Lower lobe of right lung (tissue), 2 donors: ENCODE data around the gene ZMIZ1. TPM values are rescaled to one million over a fixed set of nuclear protein-coding genes. Genes with fewer than 3 reads are reported as not detected.

Experiments
- ATAC-seq, 2 donors: fragments of 200-7000 bp; cut with Tn5 transposase; one replicate each; pipeline ENCODE4 v1.9.1; 2020 to 2022; ENCODE audit warnings: mild to moderate bottlenecking in 2 of 2, moderate library complexity in 2 of 2
- DNase-seq: peaks from one replicate; pipeline ENCODE4 v3.0.0-alpha.2; 2020
- H3K27ac ChIP-seq: fragments of 200-600 bp; one replicate; pipeline ENCODE4 v1.8.0; 2022
- H3K27me3 ChIP-seq: fragments of 200-600 bp; one replicate; pipeline ENCODE4 v1.8.0; 2022; ENCODE audit warnings: low read depth
- H3K36me3 ChIP-seq: fragments of 200-600 bp; one replicate; pipeline ENCODE4 v1.8.0; 2022; ENCODE audit warnings: mild to moderate bottlenecking
- H3K4me1 ChIP-seq: fragments of 200-600 bp; one replicate; pipeline ENCODE4 v1.8.0; 2022
- H3K4me3 ChIP-seq: fragments of 200-600 bp; one replicate; pipeline ENCODE4 v1.8.0; 2022; ENCODE audit warnings: mild to moderate bottlenecking
- H3K9me3 ChIP-seq: fragments of 200-600 bp; one replicate; pipeline ENCODE4 v1.8.0; 2022
- CTCF ChIP-seq: fragments of 200-600 bp; IDR thresholded peaks from one replicate; pipeline ENCODE4 v1.8.0; 2022; ENCODE audit warnings: antibody characterized with exemption, mild to moderate bottlenecking
- intact Hi-C: fragments of 100-400 bp; cut with DNase I; formaldehyde crosslinking; loops from one replicate; pipeline ENCODE4 v1.11.0; 2022
- total RNA-seq: library from RNA; stranded (reverse); fragmentation: NEBNext Ultra II Directional; extraction: Animal tissue kit (Norgen Biotek cat#: 25700); gene quantifications from one replicate; pipeline ENCODE4 v1.2.1, GENCODE V29; 2021
- donor health status: DM: no; HTN: yes; CAD: no; lungs with severe emphysema.

The ZMIZ1 gene
- total RNA-seq, 1 donor from 2014 or later, result 102 TPM

GRCh38 chr10:79354141-79354540 lies 285.4 kb downstream of the ZMIZ1 start:
- Histone ChIP-seq H3K36me3 (peaks cover 63% of the 10 kb centered on the region), H3K4me1 (peaks cover 11% of the 10 kb centered on the region), H3K4me3 (no peak overlapping the region), H3K9me3 (no peaks in the 10 kb centered on the region), H3K27ac (no peak overlapping the region), H3K27me3 (no peaks in the 10 kb centered on the region)
- intact Hi-C loops, result no loop called here
- no peak for ATAC-seq
- DNase-seq, result no peak
- TF ChIP-seq CTCF, result no peak

- Histone ChIP-seq H3K36me3 (peaks cover 58% of the 10 kb centered on the region), H3K27ac (no peak overlapping the region), H3K4me3 (no peak overlapping the region), H3K9me3 (no peaks in the 10 kb centered on the region), H3K27me3 (no peaks in the 10 kb centered on the region), H3K4me1 (peaks cover 6% of the 10 kb centered on the region)
- ATAC-seq (no peak), DNase-seq (no peak)
- TF ChIP-seq CTCF, result no peak
- intact Hi-C loops, result no loop called here
Measured at GRCh38 chr10:79354615-79355014, 285.8 kb downstream of the ZMIZ1 start.

GRCh38 chr10:79355420-79356017 lies 286.8 kb downstream of the ZMIZ1 start:
- no peaks in the 10 kb centered on the region for H3K9me3 ChIP-seq
- H3K36me3 ChIP-seq, result peaks cover 49% of the 10 kb centered on the region
- H3K4me1 ChIP-seq, result peaks cover 4% of the 10 kb centered on the region
- H3K27ac ChIP-seq, result no peak overlapping the region
- ATAC-seq (no peak), DNase-seq (no peak)
- no peak for TF ChIP-seq CTCF
- no peak overlapping the region for H3K4me3 ChIP-seq
- no peaks in the 10 kb centered on the region for H3K27me3 ChIP-seq
- intact Hi-C loops, result no loop called here

GRCh38 chr10:79356104-79356503 lies 287.3 kb downstream of the ZMIZ1 start:
- peaks cover 43% of the 10 kb centered on the region for H3K36me3 ChIP-seq
- H3K9me3 ChIP-seq, result no peaks in the 10 kb centered on the region
- no peak overlapping the region for H3K27ac ChIP-seq
- H3K4me1 ChIP-seq, result peaks cover 4% of the 10 kb centered on the region
- intact Hi-C loops, result no loop called here
- H3K27me3 ChIP-seq, result no peaks in the 10 kb centered on the region
- H3K4me3 ChIP-seq, result no peak overlapping the region
- peak; percentile 38 to 51 for ATAC-seq
- TF ChIP-seq CTCF, result no peak
- DNase-seq, result no peak

GRCh38 chr10:79357180-79357579 lies 288.4 kb downstream of the ZMIZ1 start:
- H3K36me3 ChIP-seq, result peaks cover 33% of the 10 kb centered on the region
- peaks cover 4% of the 10 kb centered on the region for H3K4me1 ChIP-seq
- intact Hi-C loops, result no loop called here
- no peaks in the 10 kb centered on the region for H3K9me3 ChIP-seq
- TF ChIP-seq CTCF, result no peak
- H3K4me3 ChIP-seq, result no peak overlapping the region
- ATAC-seq (no peak), DNase-seq (no peak)
- no peaks in the 10 kb centered on the region for H3K27me3 ChIP-seq
- H3K27ac ChIP-seq, result no peak overlapping the region
